ENCODE measurements around the gene BPHL. TPM values are rescaled to one million over a fixed set of nuclear protein-coding genes. Genes with fewer than 3 reads are reported as not detected.

BPHL gene
- total RNA-seq, 1 experiment from 2014 or later, result 29.5 TPM

DNA sequence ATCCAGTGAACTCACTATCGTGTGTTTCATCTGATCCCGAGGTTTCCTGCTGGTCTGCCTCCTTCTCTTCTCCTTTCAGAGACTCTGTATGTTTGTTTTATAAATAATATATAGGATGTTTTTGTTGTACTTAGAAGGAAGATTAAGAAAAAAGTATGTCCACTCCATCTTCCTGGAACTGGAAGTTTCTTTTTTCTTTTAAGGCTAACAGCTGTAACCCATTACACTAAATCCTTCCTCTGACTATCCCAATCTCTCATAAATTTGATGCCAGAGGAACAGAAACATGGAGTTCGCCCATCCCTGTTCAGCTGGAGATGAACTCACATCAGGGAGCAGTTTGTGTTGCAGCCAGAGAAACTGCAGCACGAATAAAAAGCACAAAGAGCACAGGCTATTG lies 29.5 kb upstream of the BPHL start:
- no TSS peak for BruUV-seq (replicated peaks)
- H3K9me3 ChIP-seq, result no peaks in the 10 kb centered on the region
- no peak overlapping the region for H3K4me3 ChIP-seq (ENCODE audit: low read depth, low read length)
- ChIA-PET CTCF (no interaction called here), POLR2A (no interaction called here)
- TF ChIP-seq, protein P1, sequence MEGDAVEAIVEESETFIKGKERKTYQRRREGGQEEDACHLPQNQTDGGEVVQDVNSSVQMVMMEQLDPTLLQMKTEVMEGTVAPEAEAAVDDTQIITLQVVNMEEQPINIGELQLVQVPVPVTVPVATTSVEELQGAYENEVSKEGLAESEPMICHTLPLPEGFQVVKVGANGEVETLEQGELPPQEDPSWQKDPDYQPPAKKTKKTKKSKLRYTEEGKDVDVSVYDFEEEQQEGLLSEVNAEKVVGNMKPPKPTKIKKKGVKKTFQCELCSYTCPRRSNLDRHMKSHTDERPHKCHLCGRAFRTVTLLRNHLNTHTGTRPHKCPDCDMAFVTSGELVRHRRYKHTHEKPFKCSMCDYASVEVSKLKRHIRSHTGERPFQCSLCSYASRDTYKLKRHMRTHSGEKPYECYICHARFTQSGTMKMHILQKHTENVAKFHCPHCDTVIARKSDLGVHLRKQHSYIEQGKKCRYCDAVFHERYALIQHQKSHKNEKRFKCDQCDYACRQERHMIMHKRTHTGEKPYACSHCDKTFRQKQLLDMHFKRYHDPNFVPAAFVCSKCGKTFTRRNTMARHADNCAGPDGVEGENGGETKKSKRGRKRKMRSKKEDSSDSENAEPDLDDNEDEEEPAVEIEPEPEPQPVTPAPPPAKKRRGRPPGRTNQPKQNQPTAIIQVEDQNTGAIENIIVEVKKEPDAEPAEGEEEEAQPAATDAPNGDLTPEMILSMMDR (IDR thresholded peaks at IDR 0.05; ENCODE audit: insufficient read depth in 1 of 2, low read depth in 1 of 2, low read length in 1 of 2, severe bottlenecking in 1 of 2, unreplicated experiment in 1 of 2), result no peak
- intact Hi-C loops (cut with micrococcal nuclease; ENCODE audit: unreplicated experiment), result no loop called here
- no peaks in the 10 kb centered on the region for H3K4me1 ChIP-seq
- H3K4me3 Mint-ChIP-seq (ENCODE audit: unreplicated experiment), result no peak overlapping the region
- H3K27me3 Mint-ChIP-seq (ENCODE audit: insufficient read depth, unreplicated experiment), result no peaks in the 10 kb centered on the region
- H3K9me3 Mint-ChIP-seq (ENCODE audit: unreplicated experiment), result peaks cover 13% of the 10 kb centered on the region
- no peaks in the 10 kb centered on the region for H3K4me1 Mint-ChIP-seq (ENCODE audit: low read depth, unreplicated experiment)
- H3K27me3 ChIP-seq (replicated peaks; ENCODE audit: control insufficient read depth, insufficient read depth, low read length), result no peaks in the 10 kb centered on the region
- H3K27ac Mint-ChIP-seq (ENCODE audit: unreplicated experiment), result no peak overlapping the region
- peaks cover 4% of the 10 kb centered on the region for H3K36me3 ChIP-seq (ENCODE audit: control insufficient read depth, insufficient read depth, low read length)
- no peak for DNase-seq
- peaks cover 45% of the 10 kb centered on the region for H3K36me3 Mint-ChIP-seq (ENCODE audit: insufficient read depth, unreplicated experiment)

GRCh38 chr6:3090013-3090412 lies 28.5 kb upstream of the BPHL start:
- no peak overlapping the region for H3K4me3 ChIP-seq (ENCODE audit: low read depth, low read length)
- peaks cover 13% of the 10 kb centered on the region for H3K9me3 Mint-ChIP-seq (ENCODE audit: unreplicated experiment)
- peaks cover 2% of the 10 kb centered on the region for H3K36me3 ChIP-seq (ENCODE audit: control insufficient read depth, insufficient read depth, low read length)
- CTCF ChIA-PET, result no interaction called here
- POLR2A ChIA-PET, result no interaction called here
- BruUV-seq (replicated peaks), result no TSS peak
- H3K27ac Mint-ChIP-seq (ENCODE audit: unreplicated experiment), result no peak overlapping the region
- no peaks in the 10 kb centered on the region for H3K27me3 Mint-ChIP-seq (ENCODE audit: insufficient read depth, unreplicated experiment)
- no peak for DNase-seq
- TF ChIP-seq, protein P1 (IDR thresholded peaks at IDR 0.05; ENCODE audit: insufficient read depth in 1 of 2, low read depth in 1 of 2, low read length in 1 of 2, severe bottlenecking in 1 of 2, unreplicated experiment in 1 of 2), result no peak
- intact Hi-C loops (cut with micrococcal nuclease; ENCODE audit: unreplicated experiment), result no loop called here
- no peak overlapping the region for H3K4me3 Mint-ChIP-seq (ENCODE audit: unreplicated experiment)
- no peaks in the 10 kb centered on the region for H3K27me3 ChIP-seq (replicated peaks; ENCODE audit: control insufficient read depth, insufficient read depth, low read length)
- H3K36me3 Mint-ChIP-seq (ENCODE audit: insufficient read depth, unreplicated experiment), result peaks cover 41% of the 10 kb centered on the region
- no peaks in the 10 kb centered on the region for H3K4me1 ChIP-seq
- no peaks in the 10 kb centered on the region for H3K9me3 ChIP-seq
- no peaks in the 10 kb centered on the region for H3K4me1 Mint-ChIP-seq (ENCODE audit: low read depth, unreplicated experiment)

GRCh38 chr6:3094815-3095214 lies 23.7 kb upstream of the BPHL start:
- Histone ChIP-seq H3K4me3 (ENCODE audit: low read depth, low read length) (no peak overlapping the region), H3K27me3 (replicated peaks; ENCODE audit: control insufficient read depth, insufficient read depth, low read length) (no peaks in the 10 kb centered on the region), H3K9me3 (no peaks in the 10 kb centered on the region), H3K4me1 (no peaks in the 10 kb centered on the region), H3K36me3 (ENCODE audit: control insufficient read depth, insufficient read depth, low read length) (no peaks in the 10 kb centered on the region; the same call in 1 of the 2 replicates)
- Mint-ChIP-seq H3K36me3 (ENCODE audit: insufficient read depth, unreplicated experiment) (peaks cover 34% of the 10 kb centered on the region), H3K4me3 (ENCODE audit: unreplicated experiment) (no peak overlapping the region), H3K4me1 (ENCODE audit: low read depth, unreplicated experiment) (no peaks in the 10 kb centered on the region), H3K27ac (ENCODE audit: unreplicated experiment) (no peak overlapping the region), H3K27me3 (ENCODE audit: insufficient read depth, unreplicated experiment) (no peaks in the 10 kb centered on the region), H3K9me3 (ENCODE audit: unreplicated experiment) (peaks cover 8% of the 10 kb centered on the region)
- no TSS peak for BruUV-seq (replicated peaks)
- ChIA-PET CTCF (no interaction called here), POLR2A (no interaction called here)
- intact Hi-C loops (cut with micrococcal nuclease; ENCODE audit: unreplicated experiment), result no loop called here
- DNase-seq, result no peak
- TF ChIP-seq, protein P1 (IDR thresholded peaks at IDR 0.05; ENCODE audit: insufficient read depth in 1 of 2, low read depth in 1 of 2, low read length in 1 of 2, severe bottlenecking in 1 of 2, unreplicated experiment in 1 of 2), result no peak
